Neural crest cell (in vitro differentiated cells): Measurements from ENCODE around the gene SNX25. TPM values are rescaled to one million over a fixed set of nuclear protein-coding genes. Genes with fewer than 3 reads are reported as not detected.

Experiments used
- DNase-seq: peaks from one replicate; pipeline ENCODE4 v3.0.0; 2021; ENCODE audit warnings: low read depth, mixed read lengths, low spot score
- H3K27ac Mint-ChIP-seq: one replicate; pipeline ENCODE4 v1.8.0; 2021; ENCODE audit warnings: mild to moderate bottlenecking, mixed read lengths; ENCODE audit not compliant: unreplicated experiment
- H3K27me3 Mint-ChIP-seq: 2 replicates; pipeline ENCODE4 v1.8.0; 2021; ENCODE audit warnings: low read depth, mild to moderate bottlenecking, mixed read lengths
- H3K36me3 Mint-ChIP-seq: 2 replicates; pipeline ENCODE4 v1.8.0; 2021; ENCODE audit warnings: low read depth, mild to moderate bottlenecking, mixed read lengths
- H3K4me1 Mint-ChIP-seq: 2 replicates; pipeline ENCODE4 v1.8.0; 2021; ENCODE audit warnings: mixed read lengths
- H3K4me3 Mint-ChIP-seq: one replicate; pipeline ENCODE4 v1.8.0; 2021; ENCODE audit warnings: mild to moderate bottlenecking, mixed read lengths
- H3K9me3 Mint-ChIP-seq: 2 replicates; pipeline ENCODE4 v1.8.0; 2021; ENCODE audit warnings: mixed read lengths
- total RNA-seq: library from RNA; stranded (reverse); gene quantifications from 2 replicates; pipeline ENCODE4 v1.2.1, GENCODE V29; 2021
- TF ChIP-seq, protein P1 (sequence below): fragments of 200-600 bp; sonication (generic); conservative IDR thresholded peaks from 2 replicates; pipeline ENCODE4 v1.5.0; 2021; ENCODE audit warnings: antibody characterized with exemption, mild to moderate bottlenecking

The SNX25 gene
- total RNA-seq, 1 donor from 2014 or later = 9.7 TPM

DNA sequence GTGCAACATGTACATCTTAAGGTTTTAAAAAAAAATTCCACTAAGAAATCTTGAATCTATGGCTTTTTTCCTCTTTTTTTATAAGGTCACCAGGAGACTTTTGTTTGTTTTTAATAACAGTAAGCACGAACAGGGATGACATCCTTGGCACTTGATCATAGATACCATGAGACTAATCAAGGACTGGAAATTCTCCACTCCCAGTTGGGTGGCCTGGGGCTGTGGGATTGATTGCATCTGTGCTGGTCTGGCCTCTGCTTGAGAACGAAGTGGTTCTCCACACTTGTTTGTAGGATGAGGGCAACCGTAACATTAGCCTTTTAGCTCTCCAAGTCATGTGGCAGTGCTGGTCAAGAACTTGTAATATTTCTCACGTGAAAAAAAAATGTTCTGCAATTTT is 35.4 kb downstream of the SNX25 start:
- Mint-ChIP-seq H3K9me3 (no peaks in the 10 kb centered on the region), H3K4me3 (no peak overlapping the region), H3K27ac (no peak overlapping the region), H3K27me3 (no peaks in the 10 kb centered on the region), H3K36me3 (peaks cover 8% of the 10 kb centered on the region), H3K4me1 (no peaks in the 10 kb centered on the region)
- TF ChIP-seq, protein P1, sequence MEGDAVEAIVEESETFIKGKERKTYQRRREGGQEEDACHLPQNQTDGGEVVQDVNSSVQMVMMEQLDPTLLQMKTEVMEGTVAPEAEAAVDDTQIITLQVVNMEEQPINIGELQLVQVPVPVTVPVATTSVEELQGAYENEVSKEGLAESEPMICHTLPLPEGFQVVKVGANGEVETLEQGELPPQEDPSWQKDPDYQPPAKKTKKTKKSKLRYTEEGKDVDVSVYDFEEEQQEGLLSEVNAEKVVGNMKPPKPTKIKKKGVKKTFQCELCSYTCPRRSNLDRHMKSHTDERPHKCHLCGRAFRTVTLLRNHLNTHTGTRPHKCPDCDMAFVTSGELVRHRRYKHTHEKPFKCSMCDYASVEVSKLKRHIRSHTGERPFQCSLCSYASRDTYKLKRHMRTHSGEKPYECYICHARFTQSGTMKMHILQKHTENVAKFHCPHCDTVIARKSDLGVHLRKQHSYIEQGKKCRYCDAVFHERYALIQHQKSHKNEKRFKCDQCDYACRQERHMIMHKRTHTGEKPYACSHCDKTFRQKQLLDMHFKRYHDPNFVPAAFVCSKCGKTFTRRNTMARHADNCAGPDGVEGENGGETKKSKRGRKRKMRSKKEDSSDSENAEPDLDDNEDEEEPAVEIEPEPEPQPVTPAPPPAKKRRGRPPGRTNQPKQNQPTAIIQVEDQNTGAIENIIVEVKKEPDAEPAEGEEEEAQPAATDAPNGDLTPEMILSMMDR = no peak
- DNase-seq = no peak

DNA sequence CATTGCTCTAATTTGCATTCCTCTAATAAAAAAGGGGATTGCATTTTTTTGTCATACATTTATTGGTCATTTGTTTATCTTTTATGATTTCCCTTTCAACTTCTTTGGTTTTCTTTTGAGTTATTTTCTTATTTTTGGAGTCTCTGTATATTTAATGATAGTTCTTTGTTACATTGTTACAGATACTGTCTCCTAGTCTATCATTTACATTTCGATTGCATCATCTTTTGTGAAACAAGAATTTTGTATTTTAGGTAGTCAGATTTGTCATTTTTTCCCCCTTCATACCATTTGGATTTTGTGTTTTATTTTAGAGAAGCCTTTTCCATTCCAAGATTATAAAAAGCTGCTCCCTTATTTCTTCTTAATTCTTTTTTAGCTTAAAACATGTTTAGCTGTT is 37.1 kb downstream of the SNX25 start:
- H3K4me1 Mint-ChIP-seq = no peaks in the 10 kb centered on the region
- TF ChIP-seq, protein P1 = no peak

GRCh38 chr4:185247151-185247550 is 37.8 kb downstream of the SNX25 start:
- Mint-ChIP-seq H3K27me3 (no peaks in the 10 kb centered on the region), H3K27ac (no peak overlapping the region), H3K9me3 (no peaks in the 10 kb centered on the region), H3K4me1 (no peaks in the 10 kb centered on the region), H3K36me3 (peaks cover 4% of the 10 kb centered on the region), H3K4me3 (no peak overlapping the region)
- TF ChIP-seq, protein P1 = no peak
- DNase-seq = no peak

More for the DNA sequence above, 37.1 kb downstream of the SNX25 start:
- peaks cover 10% of the 10 kb centered on the region for H3K36me3 Mint-ChIP-seq
- H3K4me3 Mint-ChIP-seq = no peak overlapping the region
- no peak for DNase-seq
- no peaks in the 10 kb centered on the region for H3K9me3 Mint-ChIP-seq
- no peak overlapping the region for H3K27ac Mint-ChIP-seq
- H3K27me3 Mint-ChIP-seq = no peaks in the 10 kb centered on the region

GRCh38 chr4:185248393-185249039 is 39.1 kb downstream of the SNX25 start:
- Mint-ChIP-seq H3K27ac (no peak overlapping the region), H3K4me3 (no peak overlapping the region), H3K36me3 (peaks cover 4% of the 10 kb centered on the region), H3K4me1 (no peaks in the 10 kb centered on the region), H3K9me3 (no peaks in the 10 kb centered on the region), H3K27me3 (no peaks in the 10 kb centered on the region)
- no peak for DNase-seq
- TF ChIP-seq, protein P1 = no peak

GRCh38 chr4:185249105-185249504 is 39.7 kb downstream of the SNX25 start:
- no peak overlapping the region for H3K4me3 Mint-ChIP-seq
- H3K4me1 Mint-ChIP-seq = no peaks in the 10 kb centered on the region
- H3K27ac Mint-ChIP-seq = no peak overlapping the region
- TF ChIP-seq, protein P1 = no peak
- no peak for DNase-seq
- no peaks in the 10 kb centered on the region for H3K9me3 Mint-ChIP-seq
- H3K27me3 Mint-ChIP-seq = no peaks in the 10 kb centered on the region
- H3K36me3 Mint-ChIP-seq = peaks cover 4% of the 10 kb centered on the region
